Measurements from ENCODE around the gene CIPC.
A peak's percentile ranks its signal among the peaks of the same experiment; 100 is the strongest.

DNA sequence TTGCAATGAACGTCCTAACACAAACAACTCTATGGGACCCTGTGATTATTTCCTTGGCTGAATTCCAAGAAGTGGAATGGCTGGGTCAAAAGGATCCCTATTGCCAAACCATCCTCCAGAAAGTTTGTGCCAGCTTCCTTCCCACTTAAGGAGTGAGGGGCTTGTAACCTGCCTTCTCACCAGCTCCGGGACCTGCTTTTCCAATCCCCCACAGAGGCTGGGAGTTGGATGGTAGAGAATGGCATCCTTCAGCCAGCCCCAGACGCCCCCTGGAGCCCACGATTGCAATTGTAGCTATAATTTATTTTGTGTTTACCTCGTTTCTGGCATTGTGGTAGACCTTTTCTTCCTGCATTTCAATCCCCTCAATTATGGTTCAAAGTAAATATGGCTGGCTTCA is 53.2 kb downstream of the CIPC start:
- TF ChIP-seq POLR2A (IDR thresholded peaks at IDR 0.05; ENCODE audit: low read depth) (no peak), POLR2AphosphoS5 (IDR thresholded peaks at IDR 0.05) (no peak)
- TF ChIP-seq, protein P1, sequence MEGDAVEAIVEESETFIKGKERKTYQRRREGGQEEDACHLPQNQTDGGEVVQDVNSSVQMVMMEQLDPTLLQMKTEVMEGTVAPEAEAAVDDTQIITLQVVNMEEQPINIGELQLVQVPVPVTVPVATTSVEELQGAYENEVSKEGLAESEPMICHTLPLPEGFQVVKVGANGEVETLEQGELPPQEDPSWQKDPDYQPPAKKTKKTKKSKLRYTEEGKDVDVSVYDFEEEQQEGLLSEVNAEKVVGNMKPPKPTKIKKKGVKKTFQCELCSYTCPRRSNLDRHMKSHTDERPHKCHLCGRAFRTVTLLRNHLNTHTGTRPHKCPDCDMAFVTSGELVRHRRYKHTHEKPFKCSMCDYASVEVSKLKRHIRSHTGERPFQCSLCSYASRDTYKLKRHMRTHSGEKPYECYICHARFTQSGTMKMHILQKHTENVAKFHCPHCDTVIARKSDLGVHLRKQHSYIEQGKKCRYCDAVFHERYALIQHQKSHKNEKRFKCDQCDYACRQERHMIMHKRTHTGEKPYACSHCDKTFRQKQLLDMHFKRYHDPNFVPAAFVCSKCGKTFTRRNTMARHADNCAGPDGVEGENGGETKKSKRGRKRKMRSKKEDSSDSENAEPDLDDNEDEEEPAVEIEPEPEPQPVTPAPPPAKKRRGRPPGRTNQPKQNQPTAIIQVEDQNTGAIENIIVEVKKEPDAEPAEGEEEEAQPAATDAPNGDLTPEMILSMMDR (IDR thresholded peaks at IDR 0.05): peak in 1 of 3 experiments; percentile 23

Measured in esophagus muscularis mucosa (tissue), 3 donors.